HepG2 (cell line): ENCODE measurements around the gene PHF2. TPM values are rescaled to one million over a fixed set of nuclear protein-coding genes. Genes with fewer than 3 reads are reported as not detected.
A peak's percentile ranks its signal among the peaks of the same experiment; 100 is the strongest.

Experiments used
- ARID5B ChIP-seq: IDR thresholded peaks from 2 replicates; pipeline ENCODE4 v1.4.0; 2020; ENCODE audit warnings: mild to moderate bottlenecking, missing genetic modification reagents
- ETS1 ChIP-seq: sonication (generic); formaldehyde crosslinking; IDR thresholded peaks from 2 replicates; pipeline ENCODE4 v1.4.0; 2020; ENCODE audit warnings: missing genetic modification reagents
- GTF3A ChIP-seq: sonication (generic); formaldehyde crosslinking; conservative IDR thresholded peaks from 2 replicates; pipeline ENCODE4 v1.4.0; 2020; ENCODE audit warnings: mild to moderate bottlenecking, missing genetic modification reagents
- HOXA3 ChIP-seq: sonication (generic); formaldehyde crosslinking; IDR thresholded peaks from 2 replicates; pipeline ENCODE4 v1.5.0; 2020; ENCODE audit warnings: missing genetic modification reagents
- NFYC ChIP-seq: IDR thresholded peaks from 2 replicates; pipeline ENCODE4 v1.6.1; 2016; ENCODE audit warnings: missing genetic modification reagents, missing compliant biosample characterization
- NR2F6 ChIP-seq, 2 experiments: IDR thresholded peaks; 2 replicates each; pipeline ENCODE4 v1.6.1; 2016; ENCODE audit warnings: antibody characterized with exemption in 1 of 2, mild to moderate bottlenecking in 1 of 2
- NRL ChIP-seq: sonication (generic); formaldehyde crosslinking; IDR thresholded peaks from 2 replicates; pipeline ENCODE4 v1.5.0; 2020; ENCODE audit warnings: missing genetic modification reagents, mild to moderate bottlenecking, moderate library complexity, borderline replicate concordance
- PAWR ChIP-seq: sonication (generic); formaldehyde crosslinking; IDR thresholded peaks from 2 replicates; pipeline ENCODE4 v1.4.0; 2020; ENCODE audit warnings: missing genetic modification reagents, mild to moderate bottlenecking, borderline replicate concordance
- RXRB ChIP-seq: IDR thresholded peaks from 2 replicates; pipeline ENCODE4 v1.6.1; 2016; ENCODE audit warnings: borderline replicate concordance, missing genetic modification reagents, missing compliant biosample characterization
- SAFB2 ChIP-seq: sonication (generic); formaldehyde crosslinking; IDR thresholded peaks from 2 replicates; pipeline ENCODE4 v1.5.1; 2020; ENCODE audit warnings: missing genetic modification reagents, low read depth, mild to moderate bottlenecking, borderline replicate concordance
- THAP8 ChIP-seq: sonication (generic); formaldehyde crosslinking; IDR thresholded peaks from 2 replicates; pipeline ENCODE4 v1.5.1; 2020; ENCODE audit warnings: missing genetic modification reagents, mild to moderate bottlenecking, borderline replicate concordance
- ZNF383 ChIP-seq: sonication (generic); formaldehyde crosslinking; IDR thresholded peaks from 2 replicates; pipeline ENCODE4 v1.4.0; 2020; ENCODE audit warnings: missing genetic modification reagents, mild to moderate bottlenecking, borderline replicate concordance
- ZNF431 ChIP-seq: sonication (generic); formaldehyde crosslinking; IDR thresholded peaks from 2 replicates; pipeline ENCODE4 v1.9.0; 2022; ENCODE audit warnings: missing genetic modification reagents, low read depth, mild to moderate bottlenecking, borderline replicate concordance
- ZNF687 ChIP-seq: sonication (generic); formaldehyde crosslinking; IDR thresholded peaks from 2 replicates; pipeline ENCODE4 v1.5.1; 2020; ENCODE audit warnings: mild to moderate bottlenecking, missing genetic modification reagents, moderate library complexity
- ZNF710 ChIP-seq: sonication (generic); formaldehyde crosslinking; IDR thresholded peaks from 2 replicates; pipeline ENCODE4 v1.5.0; 2020; ENCODE audit warnings: mild to moderate bottlenecking, missing genetic modification reagents, borderline replicate concordance
- polyA plus RNA-seq, 8 experiments: library from polyadenylated mRNA; depleted of rRNA in 3 of 8; stranded (reverse) in 7 of 8; unstranded in 1 of 8; fragments of >200 nt; fragmentation: Illumina TruSeq in 4 of 8; extraction: Trizol in 4 of 8; gene quantifications; 2 replicates each; pipeline versions ENCODE4 v1.2.1 to v1.2.3, GENCODE V29; 2011 to 2016; ENCODE audit warnings: low read depth in 4 of 8, missing spikeins in 1 of 8, mixed read lengths in 1 of 8; ENCODE audit not compliant: insufficient read depth in 1 of 8
- total RNA-seq, 5 experiments: library from RNA; depleted of rRNA; stranded (reverse); fragments of >200 nt; fragmentation: Illumina TruSeq; extraction: Trizol; gene quantifications; 2 replicates each; pipeline ENCODE4 v1.2.3, GENCODE V29; 2016; ENCODE audit warnings: low read depth in 1 of 5

Gene PHF2
- total and polyA plus RNA-seq, 2 of the 13 experiments (the other 11 are each of a cell fraction or from before 2014, with no cell fraction given), result 6.6 to 9.1 TPM

- 0 out of 2 replicates have a peak, but pooled peaks have one; percentile 17 for TF ChIP-seq SAFB2 (CRISPR knock-in tag)
- TF ChIP-seq NR2F6 (IDR thresholded peaks at IDR 0.05), result 0 out of 2 replicates have a peak, but pooled peaks have one; percentile 36
- no peak for TF ChIP-seq NR2F6 (CRISPR knock-in tag; IDR thresholded peaks at IDR 0.05)
- no peak for TF ChIP-seq ZNF383 (CRISPR knock-in tag)
- peak; percentile 58 for TF ChIP-seq ZNF687 (CRISPR knock-in tag)
- no peak for TF ChIP-seq ZNF710 (CRISPR knock-in tag)
- TF ChIP-seq RXRB, result 0 out of 2 replicates have a peak, but pooled peaks have one; percentile 29
- 0 out of 2 replicates have a peak, but pooled peaks have one; percentile 32 for TF ChIP-seq PAWR (CRISPR knock-in tag)
- TF ChIP-seq NFYC, result no peak
- no peak; the same call in 1 of the 2 replicates for TF ChIP-seq NRL
- 0 out of 2 replicates have a peak, but pooled peaks have one; percentile 33 for TF ChIP-seq GTF3A
- no peak for TF ChIP-seq HOXA3 (CRISPR knock-in tag)
- no peak for TF ChIP-seq THAP8 (CRISPR knock-in tag)
- no peak for TF ChIP-seq ETS1
- TF ChIP-seq ZNF431 (CRISPR knock-in tag), result 0 out of 2 replicates have a peak, but pooled peaks have one; percentile 25
- TF ChIP-seq ARID5B (CRISPR knock-in tag), result peak; percentile 30; the same call in 1 of the 2 replicates
Observed at GRCh38 chr9:93580654-93581380, 4.4 kb downstream of the PHF2 start (continued).
